Neural cell (in vitro differentiated cells): Measurements from ENCODE around the gene STAT3.

Source experiments
- CTCF ChIP-seq: fragments of 450-650 bp; IDR thresholded peaks from 2 replicates; pipeline ENCODE4 v1.5.1; 2014; ENCODE audit warnings: antibody characterized with exemption, mild to moderate bottlenecking, moderate library complexity; ENCODE audit not compliant: poor library complexity, severe bottlenecking
- EP300 ChIP-seq: fragments of 450-650 bp; conservative IDR thresholded peaks from 2 replicates; pipeline ENCODE4 v1.6.1; 2014; ENCODE audit warnings: antibody characterized with exemption, mild to moderate bottlenecking, moderate library complexity; ENCODE audit not compliant: poor library complexity, severe bottlenecking
- REST ChIP-seq: IDR thresholded peaks from 2 replicates; pipeline ENCODE4 v1.6.1; 2012; ENCODE audit warnings: borderline replicate concordance

- TF ChIP-seq EP300 (no peak), CTCF (no peak), REST (no peak)
Measured at GRCh38 chr17:42413464-42414040, 25.3 kb upstream of the STAT3 start.
